IMR-90 (cell line): ENCODE measurements around the gene PAM. TPM values are rescaled to one million over a fixed set of nuclear protein-coding genes. Genes with fewer than 3 reads are reported as not detected.
A peak's percentile ranks its signal among the peaks of the same experiment; 100 is the strongest.

Experiments used
- ATAC-seq: fragments of 200-7000 bp; cut with Tn5 transposase; 2 replicates; pipeline ENCODE4 v1.9.1; 2020; ENCODE audit warnings: low read depth, mild to moderate bottlenecking, moderate library complexity
- BruUV-seq: library from RNA; stranded (reverse); fragments of 400-500 nt; replicated peaks from 2 replicates; lab custom pipeline; 2021; lab: Mats Ljungman, UMichigan
- CTCF ChIA-PET: fragments of 300-600 bp; formaldehyde crosslinking; extraction: SDS; loops from one replicate; lab custom pipeline; 2021; ENCODE audit warnings: antibody characterized with exemption; lab: Yijun Ruan, JAX
- POLR2A ChIA-PET: fragments of 300-600 bp; sonication (Branson Sonifier 250); formaldehyde crosslinking; loops from one replicate; lab custom pipeline; 2022; ENCODE audit warnings: antibody characterized with exemption; ENCODE audit not compliant: unreplicated experiment; lab: Charles Lee
- DNase-seq: peaks from one replicate; pipeline ENCODE4 v3.0.0; 2013
- H2AFZ ChIP-seq: replicated peaks from 2 replicates; pipeline ENCODE3; 2013; ENCODE audit warnings: low read length, mild to moderate bottlenecking; ENCODE audit not compliant: poor library complexity
- H2AK5ac ChIP-seq: 2 replicates; pipeline ENCODE4 v1.6.1; 2013; ENCODE audit warnings: low read depth, low read length, inconsistent platforms
- H2AK9ac ChIP-seq: replicated peaks from 2 replicates; pipeline ENCODE3; 2013; ENCODE audit warnings: mild to moderate bottlenecking, low read depth, low read length, moderate library complexity; ENCODE audit not compliant: poor library complexity
- H2BK120ac ChIP-seq: 2 replicates; pipeline ENCODE4 v1.6.1; 2013; ENCODE audit warnings: low read depth, low read length, inconsistent platforms
- H2BK15ac ChIP-seq: 3 replicates; pipeline ENCODE4 v1.6.1; 2013; ENCODE audit warnings: low read depth, low read length, inconsistent platforms
- H2BK20ac ChIP-seq: 2 replicates; pipeline ENCODE4 v1.6.1; 2013; ENCODE audit warnings: low read depth, mild to moderate bottlenecking, inconsistent platforms, low read length, moderate library complexity
- H2BK5ac ChIP-seq: 2 replicates; pipeline ENCODE4 v1.6.1; 2013; ENCODE audit warnings: mild to moderate bottlenecking, low read depth, low read length, inconsistent platforms; ENCODE audit not compliant: poor library complexity, severe bottlenecking
- H3K14ac ChIP-seq: replicated peaks from 2 replicates; pipeline ENCODE4 v1.6.1; 2013; ENCODE audit warnings: low read depth, low read length, inconsistent platforms
- H3K18ac ChIP-seq: 2 replicates; pipeline ENCODE4 v1.6.1; 2013; ENCODE audit warnings: low read depth, low read length, control low read depth
- H3K23ac ChIP-seq: 2 replicates; pipeline ENCODE4 v1.6.1; 2013; ENCODE audit warnings: low read depth, low read length, inconsistent platforms
- H3K27ac ChIP-seq: 2 replicates; pipeline ENCODE4 v1.5.1; 2013; ENCODE audit warnings: mild to moderate bottlenecking, control low read depth, low read length; ENCODE audit not compliant: insufficient read depth
- H3K27me3 ChIP-seq: 2 replicates; pipeline ENCODE4 v1.6.1; 2013; ENCODE audit warnings: low read length; ENCODE audit not compliant: control insufficient read depth, insufficient read depth
- H3K36me3 ChIP-seq: 2 replicates; pipeline ENCODE4 v1.6.1; 2013; ENCODE audit warnings: low read length, mixed read lengths; ENCODE audit not compliant: control insufficient read depth, insufficient read depth
- H3K4ac ChIP-seq: 2 replicates; pipeline ENCODE4 v1.6.1; 2013; ENCODE audit warnings: low read depth, low read length, inconsistent platforms
- H3K4me1 ChIP-seq: 2 replicates; pipeline ENCODE4 v1.6.1; 2013; ENCODE audit warnings: low read length, mixed read lengths; ENCODE audit not compliant: control insufficient read depth, insufficient read depth
- H3K4me2 ChIP-seq: 2 replicates; pipeline ENCODE4 v1.6.1; 2013; ENCODE audit warnings: low read depth, mild to moderate bottlenecking, control low read depth, low read length, moderate library complexity
- H3K4me3 ChIP-seq: 2 replicates; pipeline ENCODE4 v1.5.1; 2013; ENCODE audit warnings: low read depth, mild to moderate bottlenecking, control low read depth, low read length, moderate library complexity; ENCODE audit not compliant: insufficient read depth
- H3K56ac ChIP-seq: 2 replicates; pipeline ENCODE4 v1.6.1; 2013; ENCODE audit warnings: low read length, inconsistent platforms; ENCODE audit not compliant: insufficient read depth; ENCODE audit errors: extremely low read depth
- H3K79me1 ChIP-seq, 2 experiments: 2 replicates each; pipeline ENCODE4 v1.6.1; 2013; ENCODE audit warnings: low read length in 2 of 2, inconsistent platforms in 1 of 2, low read depth in 1 of 2
- H3K9ac ChIP-seq: 2 replicates; pipeline ENCODE4 v1.6.1; 2013; ENCODE audit warnings: low read depth, low read length, control low read depth
- H3K9me1 ChIP-seq: 2 replicates; pipeline ENCODE4 v1.6.1; 2013; ENCODE audit warnings: low read length, inconsistent platforms; ENCODE audit not compliant: insufficient read depth
- H3K9me3 ChIP-seq: 2 replicates; pipeline ENCODE4 v1.6.1; 2013; ENCODE audit warnings: low read length; ENCODE audit not compliant: control insufficient read depth, insufficient read depth
- H4K20me1 ChIP-seq: 2 replicates; pipeline ENCODE4 v1.6.1; 2013; ENCODE audit warnings: low read length, inconsistent platforms; ENCODE audit not compliant: insufficient read depth
- H4K5ac ChIP-seq: 2 replicates; pipeline ENCODE4 v1.6.1; 2013; ENCODE audit warnings: mild to moderate bottlenecking, low read depth, low read length, control low read depth
- H4K8ac ChIP-seq, 2 experiments: 2 replicates each; pipeline ENCODE4 v1.6.1; 2013; ENCODE audit warnings: low read depth in 2 of 2, low read length in 2 of 2, control low read depth in 1 of 2, inconsistent platforms in 1 of 2
- H4K91ac ChIP-seq: 2 replicates; pipeline ENCODE4 v1.6.1; 2013; ENCODE audit warnings: low read depth, low read length, inconsistent platforms; ENCODE audit not compliant: insufficient read depth
- BHLHE40 ChIP-seq: fragments of 150-350 bp; IDR thresholded peaks from 2 replicates; pipeline ENCODE4 v1.6.1; 2016; ENCODE audit warnings: mild to moderate bottlenecking, low read depth, low read length
- CEBPB ChIP-seq: IDR thresholded peaks from 2 replicates; pipeline ENCODE4 v1.6.1; 2012; ENCODE audit warnings: low read depth, low read length, improper control_type of control experiment
- CHD1 ChIP-seq: IDR thresholded peaks from 2 replicates; pipeline ENCODE4 v1.6.1; 2012; ENCODE audit warnings: low read depth, low read length, improper control_type of control experiment
- FOS ChIP-seq: fragments of 150-350 bp; IDR thresholded peaks from 2 replicates; pipeline ENCODE4 v1.6.1; 2016; ENCODE audit warnings: low read depth, low read length
- MAFK ChIP-seq: IDR thresholded peaks from 2 replicates; pipeline ENCODE4 v1.6.1; 2012; ENCODE audit warnings: low read depth, low read length, improper control_type of control experiment
- MAZ ChIP-seq: IDR thresholded peaks from 2 replicates; pipeline ENCODE4 v1.6.1; 2012; ENCODE audit warnings: low read depth, mild to moderate bottlenecking, low read length, improper control_type of control experiment, moderate library complexity, borderline replicate concordance
- MXI1 ChIP-seq: IDR thresholded peaks from 2 replicates; pipeline ENCODE4 v1.6.1; 2012; ENCODE audit warnings: low read depth, mild to moderate bottlenecking, low read length, moderate library complexity, borderline replicate concordance
- POLR2A ChIP-seq: IDR thresholded peaks from 2 replicates; pipeline ENCODE4 v1.6.1; 2012; ENCODE audit warnings: mild to moderate bottlenecking, low read depth, low read length
- RAD21 ChIP-seq: IDR thresholded peaks from 2 replicates; pipeline ENCODE4 v1.6.1; 2012; ENCODE audit warnings: low read length, improper control_type of control experiment
- RCOR1 ChIP-seq: IDR thresholded peaks from 2 replicates; pipeline ENCODE4 v1.6.1; 2012; ENCODE audit warnings: mild to moderate bottlenecking, low read length, improper control_type of control experiment; ENCODE audit not compliant: insufficient replicate concordance
- SMC3 ChIP-seq: fragments of 150-350 bp; IDR thresholded peaks from 2 replicates; pipeline ENCODE4 v1.6.1; 2016; ENCODE audit warnings: low read depth, mild to moderate bottlenecking, antibody characterized with exemption, low read length, moderate library complexity
- USF2 ChIP-seq: fragments of 150-350 bp; IDR thresholded peaks from 2 replicates; pipeline ENCODE4 v1.6.1; 2017; ENCODE audit warnings: mild to moderate bottlenecking, antibody characterized with exemption, low read length, low read depth
- WGBS, 2 experiments: methylation state at CpG; one replicate each; pipeline versions ENCODE4 v1.1.5 to v1.1.7; 2013; ENCODE audit warnings: missing lambda C conversion rate in 2 of 2; ENCODE audit not compliant: insufficient read length in 1 of 2; ENCODE audit errors: extremely low coverage in 2 of 2; 5-methylcytosine and 5-hydroxymethylcytosine counted together
- dilution Hi-C: fragments of 300-500 bp; cut with HindIII; formaldehyde crosslinking; loops from one replicate; pipeline ENCODE4 v1.14.3; 2018; ENCODE audit warnings: low sequenced_read_pairs; ENCODE audit not compliant: unreplicated experiment
- in situ Hi-C: fragments of 300-500 bp; cut with MboI; formaldehyde crosslinking; loops from 3 replicates; pipeline ENCODE4 v1.14.3; 2019; ENCODE audit warnings: low sequenced_read_pairs, inconsistent platforms, mixed read lengths
- intact Hi-C: fragments of 100-400 bp; cut with micrococcal nuclease; formaldehyde crosslinking; loops from 2 replicates; pipeline ENCODE4 v1.10.0; 2022
- polyA plus RNA-seq, 3 experiments: library from polyadenylated mRNA; depleted of rRNA; stranded (reverse); fragments of >200 nt; gene quantifications; 2 replicates each; pipeline ENCODE4 v1.2.3, GENCODE V29; 2012; ENCODE audit warnings: low replicate concordance in 1 of 3
- total RNA-seq: library from RNA; depleted of rRNA; stranded (reverse); fragments of >200 nt; gene quantifications from 2 replicates; pipeline ENCODE4 v1.2.3, GENCODE V29; 2012

PAM gene
- total and polyA plus RNA-seq, 2 of the 4 experiments (the other 2 are of a cell fraction): 115 to 179 TPM

DNA sequence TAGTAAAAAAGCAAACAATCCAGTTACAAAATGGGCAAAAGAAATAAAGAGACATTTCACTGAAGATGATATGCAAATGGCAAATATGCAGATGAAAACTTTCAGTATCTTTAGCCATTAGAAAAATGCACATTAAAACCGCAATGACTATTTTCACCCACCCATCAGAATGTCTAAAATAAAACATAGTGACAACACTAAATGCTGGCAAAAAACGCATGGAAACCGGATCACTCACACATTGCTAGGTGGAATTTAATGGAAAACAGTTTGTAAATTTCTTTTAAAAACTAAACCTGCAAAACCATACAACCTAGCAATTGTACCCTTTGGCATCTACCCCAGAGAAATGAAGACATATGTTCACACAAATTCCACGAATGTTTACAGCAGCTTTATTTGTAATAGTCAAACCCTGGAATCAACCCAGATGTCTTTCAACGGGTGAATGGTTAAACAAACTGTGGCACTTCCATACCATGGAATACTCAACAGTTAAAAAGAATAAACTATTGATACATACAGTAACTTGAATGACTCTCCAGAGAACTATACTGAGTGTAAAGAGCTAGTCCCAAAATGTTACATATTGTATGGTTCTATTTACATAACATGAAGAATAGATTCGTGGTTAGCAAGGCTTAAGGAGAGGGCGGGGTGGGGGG lies 17.2 kb upstream of the PAM start:
- H2AFZ ChIP-seq: no peak overlapping the region
- H3K27me3 ChIP-seq: no peaks in the 10 kb centered on the region
- no peaks in the 10 kb centered on the region for H3K79me1 ChIP-seq
- no peak overlapping the region for H2BK20ac ChIP-seq
- no peak overlapping the region for H3K27ac ChIP-seq
- dilution Hi-C loops (no loop called here), intact Hi-C loops (no loop called here), in situ Hi-C loops (no loop called here)
- ATAC-seq (peak; percentile 61), DNase-seq (no peak)
- H3K4me2 ChIP-seq: no peak overlapping the region
- no peaks in the 10 kb centered on the region for H4K20me1 ChIP-seq
- no peak overlapping the region for H2AK5ac ChIP-seq
- H3K4me3 ChIP-seq: no peak overlapping the region
- H3K9me1 ChIP-seq: no peaks in the 10 kb centered on the region
- H4K91ac ChIP-seq: no peak overlapping the region
- no peak overlapping the region for H4K5ac ChIP-seq
- no peak overlapping the region for H3K56ac ChIP-seq
- H2BK120ac ChIP-seq: no peak overlapping the region
- no peak overlapping the region for H2AK9ac ChIP-seq
- no CpG with 5 or more reads among the region's 7 CpGs for WGBS, 2 experiments
- ChIA-PET POLR2A (no interaction called here), CTCF (no interaction called here)
- H3K36me3 ChIP-seq: no peaks in the 10 kb centered on the region
- no peak overlapping the region for H3K9ac ChIP-seq
- H3K18ac ChIP-seq: no peak overlapping the region
- no peak overlapping the region for H3K23ac ChIP-seq
- no peak overlapping the region for H2BK5ac ChIP-seq
- TF ChIP-seq POLR2A (no peak), CHD1 (no peak), MXI1 (no peak), RAD21 (no peak), FOS (no peak), RCOR1 (no peak), USF2 (no peak), BHLHE40 (no peak), SMC3 (no peak), MAZ (no peak), MAFK (no peak), CEBPB (no peak)
- no peak overlapping the region for H3K4ac ChIP-seq
- no peaks in the 10 kb centered on the region for H3K4me1 ChIP-seq
- H3K9me3 ChIP-seq: no peaks in the 10 kb centered on the region
- no peak overlapping the region for H4K8ac ChIP-seq
- no TSS peak for BruUV-seq
- H2BK15ac ChIP-seq: no peak overlapping the region
- no peak overlapping the region for H3K14ac ChIP-seq
